Peyer's patch (tissue), 4 donors: ENCODE measurements around the gene NSUN6.

Experiments
- CTCF ChIP-seq, 6 experiments: fragments of 450-650 bp in 4 of 6; fragments of 200-600 bp in 2 of 6; sonication (generic) in 1 of 6; IDR thresholded peaks; one replicate each; pipeline ENCODE4 v1.5.1; 2017 to 2019; ENCODE audit warnings: antibody characterized with exemption in 6 of 6, mild to moderate bottlenecking in 3 of 6, moderate library complexity in 1 of 6
- POLR2A ChIP-seq, 2 donors: fragments of 450-650 bp; IDR thresholded peaks; one replicate each; pipeline ENCODE4 v1.5.1; 2017; ENCODE audit warnings: antibody characterized with exemption in 2 of 2, mild to moderate bottlenecking in 2 of 2, moderate library complexity in 2 of 2

GRCh38 chr10:18659125-18659818, 7.9 kb upstream of the NSUN6 start, which contains the start of gene ARL5B:
- TF ChIP-seq CTCF (IDR thresholded peaks at IDR 0.05) (no peak), POLR2A (IDR thresholded peaks at IDR 0.05) (peak; percentile 70 to 88)
